Spleen (tissue), 11 donors: Measurements from ENCODE around the gene NPEPL1. TPM values are rescaled to one million over a fixed set of nuclear protein-coding genes. Genes with fewer than 3 reads are reported as not detected.
A peak's percentile ranks its signal among the peaks of the same experiment; 100 is the strongest.

ENCODE experiments used
- DNase-seq: peaks from one replicate; pipeline ENCODE4 v3.0.0-alpha.2; 2020
- H3K27ac ChIP-seq, 8 donors: fragments of 200-600 bp; sonication (generic) in 7 of 8; 1 replicate in 4 of 8; 2 replicates in 4 of 8; pipeline versions ENCODE4 v1.5.0 to v1.8.0; 2016 to 2021; ENCODE audit warnings: inconsistent platforms in 4 of 8, mild to moderate bottlenecking in 4 of 8, moderate library complexity in 1 of 8
- H3K27me3 ChIP-seq, 7 donors: fragments of 200-600 bp; sonication (generic) in 6 of 7; replicated peaks in 1 of 7; 1 replicate in 4 of 7; 2 replicates in 3 of 7; pipeline versions ENCODE4 v1.5.0 to v1.8.0; 2016 to 2021; ENCODE audit warnings: inconsistent platforms in 3 of 7, mild to moderate bottlenecking in 1 of 7
- H3K36me3 ChIP-seq, 6 donors: fragments of 200-600 bp; sonication (generic) in 5 of 6; 1 replicate in 4 of 6; 2 replicates in 2 of 6; pipeline versions ENCODE4 v1.5.0 to v1.8.0; 2016 to 2021; ENCODE audit warnings: inconsistent platforms in 2 of 6
- H3K4me1 ChIP-seq, 6 donors: fragments of 200-600 bp; sonication (generic) in 5 of 6; 1 replicate in 3 of 6; 2 replicates in 3 of 6; pipeline versions ENCODE4 v1.5.0 to v1.8.0; 2016 to 2021; ENCODE audit warnings: inconsistent platforms in 3 of 6
- H3K4me3 ChIP-seq, 8 donors: fragments of 200-600 bp; sonication (generic) in 7 of 8; 1 replicate in 4 of 8; 2 replicates in 4 of 8; pipeline versions ENCODE4 v1.5.0 to v1.8.0; 2016 to 2021; ENCODE audit warnings: inconsistent platforms in 4 of 8, mild to moderate bottlenecking in 4 of 8, moderate library complexity in 2 of 8
- H3K9me3 ChIP-seq, 8 donors: fragments of 200-600 bp; sonication (generic) in 7 of 8; 1 replicate in 4 of 8; 2 replicates in 4 of 8; pipeline versions ENCODE4 v1.5.0 to v1.8.0; 2016 to 2021; ENCODE audit warnings: inconsistent platforms in 4 of 8
- POLR2A ChIP-seq, 3 donors: fragments of 450-650 bp; IDR thresholded peaks; one replicate each; pipeline ENCODE4 v1.5.1; 2017; ENCODE audit warnings: antibody characterized with exemption in 3 of 3, mild to moderate bottlenecking in 1 of 3
- POLR2AphosphoS5 ChIP-seq, 3 donors: sonication (generic); formaldehyde crosslinking; IDR thresholded peaks; one replicate each; pipeline ENCODE4 v1.5.1; 2017; ENCODE audit warnings: antibody characterized with exemption in 3 of 3
- WGBS, 5 donors: extraction: QIAGEN DNeasy Blood & Tissue Kit in 3 of 5; methylation state at CpG; one replicate each; pipeline versions ENCODE4 v1.1.5 to v1.1.7; 2013 to 2018; 5-methylcytosine and 5-hydroxymethylcytosine counted together
- intact Hi-C: fragments of 100-400 bp; cut with DNase I; formaldehyde crosslinking; loops from one replicate; pipeline ENCODE4 v1.15.0; 2023; ENCODE audit warnings: low total_unique reads
- polyA plus RNA-seq, 3 donors: library from polyadenylated mRNA; stranded (reverse); fragments of 200-250 nt; gene quantifications; one replicate each; pipeline ENCODE4 v1.2.1, GENCODE V29; 2013
- total RNA-seq, 7 donors: library from RNA; depleted of rRNA in 3 of 7; stranded (reverse); fragments of >200 nt in 3 of 7; fragmentation: NEBNext Ultra II Directional in 4 of 7; extraction: Animal tissue kit (Norgen Biotek cat#: 25700) in 4 of 7; gene quantifications; one replicate each; pipeline versions ENCODE4 v1.1.0 to v1.2.1, GENCODE V29; 2016 to 2021
- TF ChIP-seq, protein P1 (sequence below), 11 experiments: fragments of 200-600 bp in 7 of 11; fragments of 450-650 bp in 4 of 11; sonication (generic) in 4 of 11; IDR thresholded peaks in 8 of 11; conservative IDR thresholded peaks in 3 of 11; 1 replicate in 7 of 11; 2 replicates in 4 of 11; pipeline versions ENCODE4 v1.4.0 to v1.8.0; 2016 to 2021; ENCODE audit warnings: antibody characterized with exemption in 11 of 11, inconsistent platforms in 4 of 11, mild to moderate bottlenecking in 1 of 11
- donor health status: healthy with polysubstance abuse.
- donor health status: DM: no; HTN: no; CAD: no; lungs with moderate emphysema.
- donor health status: DM: no; HTN: no; CAD: no.
- donor health status: Bipolar disorder and iron deficiency.
- donor health status: healthy.
- donor health status: DM: no; HTN: no; CAD: no.
- donor health status: DM: yes; HTN: yes; CAD: no.

The NPEPL1 gene
- total and polyA plus RNA-seq, 10 donors = 19.3 to 61.7 (median 56.2) TPM

GRCh38 chr20:58702859-58703648, 10.5 kb downstream of the NPEPL1 start:
- H3K36me3 ChIP-seq = peaks cover 4 to 99% (median 61%) of the 10 kb centered on the region in 6 donors
- H3K27me3 ChIP-seq = no peaks in the 10 kb centered on the region

GRCh38 chr20:58703765-58704371, 11.3 kb downstream of the NPEPL1 start:
- TF ChIP-seq POLR2A (IDR thresholded peaks at IDR 0.05) = no peak
- TF ChIP-seq POLR2AphosphoS5 (IDR thresholded peaks at IDR 0.05) = no peak
- TF ChIP-seq, protein P1, sequence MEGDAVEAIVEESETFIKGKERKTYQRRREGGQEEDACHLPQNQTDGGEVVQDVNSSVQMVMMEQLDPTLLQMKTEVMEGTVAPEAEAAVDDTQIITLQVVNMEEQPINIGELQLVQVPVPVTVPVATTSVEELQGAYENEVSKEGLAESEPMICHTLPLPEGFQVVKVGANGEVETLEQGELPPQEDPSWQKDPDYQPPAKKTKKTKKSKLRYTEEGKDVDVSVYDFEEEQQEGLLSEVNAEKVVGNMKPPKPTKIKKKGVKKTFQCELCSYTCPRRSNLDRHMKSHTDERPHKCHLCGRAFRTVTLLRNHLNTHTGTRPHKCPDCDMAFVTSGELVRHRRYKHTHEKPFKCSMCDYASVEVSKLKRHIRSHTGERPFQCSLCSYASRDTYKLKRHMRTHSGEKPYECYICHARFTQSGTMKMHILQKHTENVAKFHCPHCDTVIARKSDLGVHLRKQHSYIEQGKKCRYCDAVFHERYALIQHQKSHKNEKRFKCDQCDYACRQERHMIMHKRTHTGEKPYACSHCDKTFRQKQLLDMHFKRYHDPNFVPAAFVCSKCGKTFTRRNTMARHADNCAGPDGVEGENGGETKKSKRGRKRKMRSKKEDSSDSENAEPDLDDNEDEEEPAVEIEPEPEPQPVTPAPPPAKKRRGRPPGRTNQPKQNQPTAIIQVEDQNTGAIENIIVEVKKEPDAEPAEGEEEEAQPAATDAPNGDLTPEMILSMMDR (IDR thresholded peaks at IDR 0.05 in 8 of 11, conservative IDR thresholded peaks at IDR 0.05 in 3 of 11) = no peak
- intact Hi-C loops = no loop called here
- no peak for DNase-seq
- no peak overlapping the region for H3K27ac ChIP-seq
- no peak overlapping the region for H3K4me3 ChIP-seq
- peaks cover 4 to 99% (median 58%) of the 10 kb centered on the region in 6 donors for H3K36me3 ChIP-seq
- no peaks in the 10 kb centered on the region for H3K4me1 ChIP-seq
- no peaks in the 10 kb centered on the region for H3K9me3 ChIP-seq
- 94 to 98% (median 97%) methylated on average over 11 to 12 of the region's 12 CpGs for WGBS, 5 donors
- H3K27me3 ChIP-seq = no peaks in the 10 kb centered on the region

More at GRCh38 chr20:58702859-58703648, 10.5 kb downstream of the NPEPL1 start:
- no peaks in the 10 kb centered on the region for H3K4me1 ChIP-seq
- peak; percentile 27 for DNase-seq
- H3K9me3 ChIP-seq = no peaks in the 10 kb centered on the region
- TF ChIP-seq POLR2A (IDR thresholded peaks at IDR 0.05) = no peak
- TF ChIP-seq, protein P1 (IDR thresholded peaks at IDR 0.05 in 8 of 11, conservative IDR thresholded peaks at IDR 0.05 in 3 of 11) = peak in 2 of 11 experiments; percentile 17 to 24
- no peak overlapping the region for H3K4me3 ChIP-seq
- intact Hi-C loops = no loop called here
- no peak overlapping the region for H3K27ac ChIP-seq
- 90 to 94% (median 94%) methylated on average over 28 of the region's 28 CpGs for WGBS, 5 donors

DNA sequence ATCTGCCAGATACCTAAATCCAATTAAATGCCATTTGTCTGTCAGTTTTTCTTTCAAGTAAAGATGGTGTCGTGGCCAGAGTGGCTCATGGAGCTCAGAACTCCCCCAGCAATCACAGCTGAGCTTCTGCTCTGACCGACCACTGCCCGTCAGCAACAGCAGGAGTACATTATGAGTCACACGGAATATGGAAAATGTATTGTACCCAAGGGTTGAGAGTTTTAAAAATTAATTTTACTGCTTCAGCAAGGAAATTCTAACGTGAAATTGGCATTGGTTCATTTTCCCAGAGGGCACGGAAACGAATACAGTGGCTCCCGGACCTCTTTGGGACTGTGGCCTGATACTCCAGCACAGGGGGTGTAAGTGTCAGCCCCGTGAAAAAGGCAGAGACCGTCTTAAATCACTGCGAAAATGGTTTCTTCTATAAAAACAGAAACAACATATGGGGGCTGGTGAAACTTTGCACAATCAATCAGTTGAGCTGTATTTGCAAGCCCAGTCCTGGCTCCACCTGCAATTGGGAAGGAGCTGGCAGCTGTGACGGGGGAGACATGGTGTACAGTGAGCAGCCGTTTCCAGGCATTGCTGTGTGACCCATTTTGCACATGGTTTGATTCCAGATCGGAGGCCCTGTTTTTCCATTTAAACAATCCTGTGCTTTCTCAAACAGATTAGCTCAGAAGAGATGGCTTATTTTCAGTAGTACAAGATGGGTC, 12.8 kb downstream of the NPEPL1 start:
- DNase-seq = peak; percentile 24
- Histone ChIP-seq H3K4me1 (no peaks in the 10 kb centered on the region), H3K4me3 (no peak overlapping the region), H3K27me3 (no peaks in the 10 kb centered on the region), H3K36me3 (peaks cover 4 to 93% (median 43%) of the 10 kb centered on the region in 6 donors), H3K9me3 (no peaks in the 10 kb centered on the region), H3K27ac (no peak overlapping the region)
- 93 to 95% (median 95%) methylated on average over 14 of the region's 14 CpGs for WGBS, 5 donors
- intact Hi-C loops = no loop called here
- TF ChIP-seq POLR2AphosphoS5 (IDR thresholded peaks at IDR 0.05) (no peak), POLR2A (IDR thresholded peaks at IDR 0.05) (no peak)
- TF ChIP-seq, protein P1 (IDR thresholded peaks at IDR 0.05 in 8 of 11, conservative IDR thresholded peaks at IDR 0.05 in 3 of 11) = no peak
